ENCODE results near the gene PTPN3. TPM values are rescaled to one million over a fixed set of nuclear protein-coding genes. Genes with fewer than 3 reads are reported as not detected.
A peak's percentile ranks its signal among the peaks of the same experiment; 100 is the strongest.

The PTPN3 gene
- polyA plus RNA-seq, 1 experiment = 1.1 TPM

GRCh38 chr9:109440797-109441287 lies 57.3 kb downstream of the PTPN3 start:
- ChIA-PET POLR2A (interaction anchor here (0.7 kb wide), 1 partner anchor 29 kb away, joined by 5 read pairs; no protein-coding TSS in a partner anchor), CTCF (interaction anchor here (0.6 to 6.4 kb wide), 32 partner anchors 8 to 571 kb away, joined by 3 to 120 read pairs (median 4); no protein-coding TSS in a partner anchor)
- Histone ChIP-seq H3K27me3 (ENCODE audit: control insufficient read depth, insufficient read depth, low read length) (no peaks in the 10 kb centered on the region), H3K4me3 (ENCODE audit: low read depth, low read length) (no peak overlapping the region), H3K36me3 (ENCODE audit: control insufficient read depth, insufficient read depth, low read length) (no peaks in the 10 kb centered on the region)
- DNase-seq (ENCODE audit: low read depth) = peak; percentile 26
- peak; percentile 87 for TF ChIP-seq CTCF (IDR thresholded peaks at IDR 0.05; ENCODE audit: insufficient read depth, low read depth, low read length)

DNA sequence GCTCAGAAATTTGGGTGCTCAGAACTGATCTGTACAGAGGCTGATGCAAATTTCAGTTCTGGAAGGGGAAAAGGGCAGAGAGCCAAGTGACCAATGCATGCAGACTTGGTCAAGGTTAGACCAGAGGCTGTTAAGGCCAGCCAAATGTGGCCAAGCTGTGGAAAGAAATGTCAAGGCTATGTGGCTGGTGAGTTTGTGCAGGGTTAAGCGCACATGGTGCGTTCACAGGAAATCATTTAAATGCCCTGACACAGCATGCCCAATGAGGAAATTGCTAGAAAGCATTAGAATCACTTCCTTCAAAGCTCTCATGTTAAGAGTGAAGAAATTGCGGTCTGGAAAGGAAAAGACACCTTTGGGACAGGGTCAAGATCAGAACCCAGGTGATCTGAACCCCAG lies 58.0 kb downstream of the PTPN3 start:
- TF ChIP-seq CTCF (IDR thresholded peaks at IDR 0.05; ENCODE audit: insufficient read depth, low read depth, low read length) = no peak
- H3K4me3 ChIP-seq (ENCODE audit: low read depth, low read length) = no peak overlapping the region
- DNase-seq (ENCODE audit: low read depth) = no peak
- ChIA-PET POLR2A (no interaction called here), CTCF (interaction anchor here (0.7 to 6.4 kb wide), 27 partner anchors 9 to 477 kb away, joined by 3 to 120 read pairs (median 5); no protein-coding TSS in a partner anchor)
- H3K27me3 ChIP-seq (ENCODE audit: control insufficient read depth, insufficient read depth, low read length) = no peaks in the 10 kb centered on the region
- H3K36me3 ChIP-seq (ENCODE audit: control insufficient read depth, insufficient read depth, low read length) = no peaks in the 10 kb centered on the region

DNA sequence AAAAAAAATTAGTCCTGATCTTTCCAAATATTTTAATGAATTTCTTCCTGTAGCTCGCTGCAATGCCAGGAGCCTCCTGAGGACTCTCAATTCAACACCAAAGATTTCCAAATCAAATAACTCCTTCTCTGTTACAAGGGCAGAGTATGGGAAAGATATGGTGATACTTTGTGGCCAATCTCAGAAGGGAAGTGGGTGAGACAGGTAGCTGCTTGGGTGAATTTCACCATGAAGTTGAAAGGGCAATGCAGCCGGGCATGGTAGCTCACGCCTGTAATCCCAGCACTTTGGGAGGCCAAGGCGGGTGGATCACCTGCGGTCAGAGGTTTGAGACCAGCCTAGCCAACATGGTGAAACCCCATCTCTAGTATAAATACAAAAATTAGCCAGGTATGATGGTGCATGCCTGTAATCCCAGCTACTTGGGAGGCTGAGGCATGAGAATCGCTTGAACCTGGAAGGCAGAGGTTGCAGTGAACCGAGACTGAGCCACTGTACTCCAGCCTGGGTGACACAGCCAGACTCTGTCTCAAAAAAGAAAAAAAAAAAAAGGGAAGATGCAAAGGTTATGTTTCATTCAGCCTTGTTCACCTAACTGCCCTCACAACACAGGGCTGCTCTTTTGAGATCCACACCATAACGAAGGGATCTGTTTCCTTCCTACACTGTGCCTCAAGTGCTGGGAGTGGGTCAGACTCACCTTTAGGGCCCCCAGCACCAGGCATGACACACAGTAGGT lies 58.6 kb downstream of the PTPN3 start:
- Histone ChIP-seq H3K4me3 (ENCODE audit: low read depth, low read length) (no peak overlapping the region), H3K36me3 (ENCODE audit: control insufficient read depth, insufficient read depth, low read length) (no peaks in the 10 kb centered on the region), H3K27me3 (ENCODE audit: control insufficient read depth, insufficient read depth, low read length) (no peaks in the 10 kb centered on the region)
- POLR2A ChIA-PET = no interaction called here
- no peak for TF ChIP-seq CTCF (IDR thresholded peaks at IDR 0.05; ENCODE audit: insufficient read depth, low read depth, low read length)
- CTCF ChIA-PET = interaction anchor here (0.9 to 6.4 kb wide), 12 partner anchors 8 to 77 kb away, joined by 3 to 120 read pairs (median 10); no protein-coding TSS in a partner anchor
- no peak for DNase-seq (ENCODE audit: low read depth)

- ChIA-PET CTCF (interaction anchor here (1.2 to 2.5 kb wide), 4 partner anchors 11 to 85 kb away, joined by 4 to 11 read pairs (median 8); no protein-coding TSS in a partner anchor), POLR2A (no interaction called here)
- Histone ChIP-seq H3K36me3 (ENCODE audit: control insufficient read depth, insufficient read depth, low read length) (no peaks in the 10 kb centered on the region), H3K27me3 (ENCODE audit: control insufficient read depth, insufficient read depth, low read length) (no peaks in the 10 kb centered on the region), H3K4me3 (ENCODE audit: low read depth, low read length) (no peak overlapping the region)
- TF ChIP-seq CTCF (IDR thresholded peaks at IDR 0.05; ENCODE audit: insufficient read depth, low read depth, low read length) = no peak
- DNase-seq (ENCODE audit: low read depth) = no peak
Measured at GRCh38 chr9:109437286-109437685, 60.8 kb downstream of the PTPN3 start.

DNA sequence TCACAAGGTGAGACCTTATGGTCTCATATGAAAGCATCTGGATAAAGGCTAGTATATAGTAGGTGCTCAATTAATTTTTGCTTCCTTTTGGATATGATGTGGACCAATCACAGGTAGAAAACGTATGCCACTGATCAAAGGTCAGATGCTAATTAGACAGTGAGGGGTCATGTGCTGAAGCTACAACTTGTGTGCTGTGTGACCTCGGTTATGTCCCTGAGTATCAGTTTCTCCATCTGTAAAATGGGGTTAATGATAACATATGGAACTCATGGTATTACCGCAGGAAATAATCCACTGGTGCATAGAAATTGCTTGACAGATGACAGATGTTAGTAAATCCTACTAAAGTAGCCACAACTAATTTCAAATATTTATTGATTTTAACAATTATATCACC lies 62.0 kb downstream of the PTPN3 start:
- ChIA-PET POLR2A (no interaction called here), CTCF (interaction anchor here (0.8 to 2.6 kb wide), 2 partner anchors 34 to 84 kb away, joined by 3 to 12 read pairs; no protein-coding TSS in a partner anchor)
- DNase-seq (ENCODE audit: low read depth) = no peak
- H3K4me3 ChIP-seq (ENCODE audit: low read depth, low read length) = no peak overlapping the region
- no peaks in the 10 kb centered on the region for H3K36me3 ChIP-seq (ENCODE audit: control insufficient read depth, insufficient read depth, low read length)
- H3K27me3 ChIP-seq (ENCODE audit: control insufficient read depth, insufficient read depth, low read length) = no peaks in the 10 kb centered on the region
- no peak for TF ChIP-seq CTCF (IDR thresholded peaks at IDR 0.05; ENCODE audit: insufficient read depth, low read depth, low read length)
